HG02970 (cell line): ENCODE measurements around the gene TTC34.

Source experiments
- ATAC-seq: cut with Tn5 transposase; IDR thresholded peaks from one replicate; pipeline ENCODE4 v1.9.1; 2021; ENCODE audit warnings: mild to moderate bottlenecking, moderate library complexity, moderate number of reproducible peaks; ENCODE audit not compliant: unreplicated experiment, low FRiP score

Gene TTC34

DNA sequence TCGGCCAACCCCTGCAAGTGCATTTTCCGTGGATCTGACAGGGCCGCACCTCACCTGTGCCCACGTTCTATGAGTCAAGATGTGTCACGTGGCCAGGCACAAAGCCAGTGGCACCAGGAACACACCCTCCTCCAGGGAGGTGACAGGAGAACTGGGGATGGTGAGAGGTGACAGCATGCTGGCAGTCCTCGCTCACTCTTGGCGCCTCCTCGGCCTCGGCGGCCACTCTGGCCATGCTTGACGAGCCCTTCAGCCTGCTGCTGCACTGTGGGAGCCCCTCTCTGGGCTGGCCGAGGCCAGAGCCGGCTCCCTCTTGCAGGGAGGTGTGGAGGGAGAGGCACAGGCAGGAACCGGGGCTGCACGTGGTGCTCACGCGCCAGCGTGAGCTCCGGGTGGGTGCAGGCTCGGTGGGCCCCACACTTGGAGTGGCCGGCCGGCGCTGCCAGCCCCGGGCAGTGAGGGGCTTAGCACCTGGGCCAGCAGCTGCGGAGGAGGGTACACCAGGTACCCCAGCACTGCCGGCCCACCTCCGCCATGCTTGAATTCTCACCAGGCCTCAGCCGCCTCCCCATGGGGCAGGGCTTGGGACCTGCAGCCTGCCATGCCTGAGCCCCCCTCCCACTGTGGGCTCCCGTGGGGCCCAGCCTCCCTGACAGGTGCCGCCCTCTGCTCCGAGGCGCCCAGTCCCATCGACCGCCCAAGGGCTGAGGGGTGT is 11.6 kb upstream of the TTC34 start:
- ATAC-seq = no peak

DNA sequence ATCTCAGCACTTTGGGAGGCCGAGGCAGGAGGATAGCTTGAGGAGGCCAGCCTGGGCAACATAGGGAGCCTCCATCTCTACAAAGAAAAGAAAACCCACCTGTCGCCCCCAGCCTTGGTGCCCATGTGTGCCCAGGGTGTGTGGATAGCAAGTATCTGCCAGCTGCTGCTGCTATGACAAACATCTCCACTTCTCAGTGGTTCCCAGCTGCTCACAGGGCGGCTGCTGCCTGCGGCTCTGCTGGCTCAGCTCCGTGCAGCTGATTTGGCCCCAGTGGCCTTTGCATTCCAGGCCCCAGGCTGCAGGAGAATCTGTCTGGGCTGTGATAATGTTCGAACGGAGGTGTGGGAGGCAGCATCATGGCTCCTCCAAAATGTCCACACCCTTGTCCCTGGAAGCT is 10.6 kb upstream of the TTC34 start:
- no peak for ATAC-seq

DNA sequence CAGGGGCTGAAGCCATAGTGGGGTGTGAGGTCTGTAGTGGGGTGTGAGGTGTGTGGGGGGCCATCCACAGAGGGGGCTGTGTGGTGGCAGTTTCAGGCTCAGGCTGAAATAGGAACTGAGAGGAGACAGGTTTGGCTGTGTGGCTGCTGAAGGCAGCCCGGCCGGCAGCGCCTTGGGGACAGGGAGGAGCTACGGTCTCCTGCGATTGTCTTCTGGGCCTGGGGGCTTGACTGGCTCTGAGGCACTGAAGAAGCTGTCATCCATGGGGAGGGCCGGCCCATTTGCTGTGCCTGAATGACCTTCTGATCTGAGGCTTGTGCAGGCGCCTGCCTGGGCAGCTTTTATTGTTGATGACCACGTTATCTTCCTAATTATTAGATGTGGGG is 10.0 kb upstream of the TTC34 start:
- ATAC-seq = no peak

DNA sequence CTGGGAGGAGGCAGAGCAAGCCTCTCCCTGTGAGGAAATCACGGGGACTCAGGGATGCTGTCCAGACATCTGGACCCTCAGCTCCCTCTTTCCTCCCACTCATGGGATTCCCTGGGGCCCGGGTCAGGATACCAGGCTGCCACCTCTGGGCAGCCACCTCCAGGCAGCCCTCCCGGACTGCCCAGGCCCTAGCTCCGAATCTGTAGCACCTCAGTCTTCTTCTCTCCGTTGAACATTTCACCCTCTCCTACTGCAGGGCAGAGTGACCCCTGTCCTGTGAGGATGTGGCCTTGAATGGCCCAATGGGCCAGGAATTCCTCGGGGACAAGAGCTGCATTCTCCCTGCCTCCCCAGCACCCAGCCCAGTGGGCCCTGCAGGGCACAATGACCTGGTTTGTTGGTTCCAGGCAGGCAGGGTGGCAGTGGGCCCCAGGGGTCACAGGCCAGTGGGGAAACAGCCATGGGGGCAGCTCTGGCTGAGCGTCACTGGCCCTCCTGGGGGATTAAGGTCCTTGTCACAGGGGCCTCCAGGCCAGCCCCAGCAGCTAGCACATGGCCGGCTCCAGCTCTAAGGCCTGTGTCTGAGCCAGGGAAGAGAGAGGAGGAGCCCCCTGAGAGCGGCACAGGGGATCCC is 9.5 kb upstream of the TTC34 start:
- ATAC-seq = no peak

DNA sequence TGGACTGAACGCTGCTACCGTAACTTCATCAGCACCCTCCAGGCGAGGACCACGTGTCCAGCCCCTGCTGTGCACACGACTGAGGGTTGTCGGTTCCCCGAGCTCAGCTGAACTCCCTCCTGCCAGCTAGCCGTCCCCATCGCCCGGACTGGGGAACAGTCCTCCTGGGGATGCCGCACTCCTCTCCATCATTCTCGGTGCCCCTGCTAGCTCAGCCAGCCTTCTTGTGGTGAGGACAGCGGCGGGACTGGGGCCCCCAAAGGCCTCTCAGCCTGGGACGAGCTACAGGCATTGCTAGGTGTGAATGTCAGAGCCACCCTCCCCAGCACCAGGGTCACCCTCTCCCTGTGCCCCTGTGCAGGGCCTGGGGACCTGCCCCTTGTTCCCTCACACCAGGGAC is 8.8 kb upstream of the TTC34 start:
- ATAC-seq = no peak

DNA sequence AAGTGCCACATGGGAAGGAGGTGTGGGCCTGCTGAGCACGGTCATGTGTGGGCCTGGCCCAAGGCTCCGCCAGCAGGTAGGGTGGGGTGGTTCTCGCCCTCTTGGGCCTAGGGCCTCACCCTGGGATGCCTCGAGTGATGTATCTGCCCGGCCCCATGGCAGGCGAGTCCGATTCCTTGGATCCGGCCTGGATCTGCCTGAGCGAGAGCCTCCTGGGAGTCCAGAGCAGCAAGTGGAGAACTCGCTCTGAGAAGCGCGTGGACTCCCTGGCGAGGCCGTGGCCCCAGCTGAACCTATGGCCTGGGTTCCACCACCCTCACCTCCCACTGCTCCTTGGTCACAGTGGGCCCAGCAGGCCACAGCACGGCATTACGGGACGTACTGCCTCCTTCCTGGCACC is 8.2 kb upstream of the TTC34 start:
- no peak for ATAC-seq

DNA sequence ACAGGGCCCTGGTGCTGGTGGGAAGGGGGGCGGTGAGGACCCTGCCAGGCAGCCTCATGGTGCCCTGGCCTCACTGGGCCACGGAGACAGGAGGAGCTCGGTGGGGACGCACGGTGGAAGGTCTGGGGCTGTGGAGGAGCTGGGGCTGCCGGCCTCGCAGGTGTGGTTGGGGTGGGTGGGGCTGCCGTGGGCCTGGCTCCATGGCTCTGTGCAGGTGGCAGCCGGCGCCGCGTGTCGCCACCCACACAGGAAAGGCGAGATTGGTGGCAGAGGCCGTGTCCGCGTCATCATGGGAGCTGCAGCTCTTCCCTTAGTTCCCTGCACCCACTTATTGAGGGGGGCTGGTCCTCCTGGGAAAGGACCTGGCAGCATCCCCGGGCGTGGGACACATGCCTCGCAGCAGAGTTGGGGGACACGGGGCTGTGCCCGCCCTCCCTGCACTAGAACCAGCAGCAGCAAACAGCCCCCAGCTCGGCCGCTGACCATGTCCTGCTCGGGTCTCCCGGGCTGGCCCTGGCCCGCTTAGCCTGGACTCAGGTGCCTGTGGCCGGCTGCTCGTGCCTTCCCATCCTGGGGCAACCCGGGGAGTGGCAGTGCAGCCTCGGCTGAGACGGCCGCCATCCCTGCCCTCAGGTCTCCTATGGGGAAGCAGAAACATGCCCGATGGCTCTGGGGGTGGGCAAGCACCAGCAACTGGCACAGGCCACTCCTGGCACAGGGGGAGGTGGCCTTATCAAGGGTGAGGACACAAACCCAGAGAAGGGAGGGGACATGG is 7.5 kb upstream of the TTC34 start:
- no peak for ATAC-seq

DNA sequence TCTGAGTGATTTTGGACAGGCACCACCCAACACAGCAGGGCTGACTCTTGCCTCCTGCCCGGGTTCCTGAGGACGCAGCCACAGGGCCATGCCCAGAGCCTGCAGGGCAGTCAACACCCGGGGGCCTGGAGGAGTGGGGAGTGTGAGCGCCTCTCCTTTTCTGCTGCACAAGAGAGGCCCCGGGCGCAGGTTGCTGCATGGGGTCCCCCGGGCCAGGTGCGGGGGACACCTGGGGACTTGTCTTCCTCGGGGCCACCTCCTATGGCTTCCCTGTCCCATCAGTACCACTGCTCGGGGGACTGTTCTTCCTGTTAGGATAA is 6.9 kb upstream of the TTC34 start:
- no peak for ATAC-seq

DNA sequence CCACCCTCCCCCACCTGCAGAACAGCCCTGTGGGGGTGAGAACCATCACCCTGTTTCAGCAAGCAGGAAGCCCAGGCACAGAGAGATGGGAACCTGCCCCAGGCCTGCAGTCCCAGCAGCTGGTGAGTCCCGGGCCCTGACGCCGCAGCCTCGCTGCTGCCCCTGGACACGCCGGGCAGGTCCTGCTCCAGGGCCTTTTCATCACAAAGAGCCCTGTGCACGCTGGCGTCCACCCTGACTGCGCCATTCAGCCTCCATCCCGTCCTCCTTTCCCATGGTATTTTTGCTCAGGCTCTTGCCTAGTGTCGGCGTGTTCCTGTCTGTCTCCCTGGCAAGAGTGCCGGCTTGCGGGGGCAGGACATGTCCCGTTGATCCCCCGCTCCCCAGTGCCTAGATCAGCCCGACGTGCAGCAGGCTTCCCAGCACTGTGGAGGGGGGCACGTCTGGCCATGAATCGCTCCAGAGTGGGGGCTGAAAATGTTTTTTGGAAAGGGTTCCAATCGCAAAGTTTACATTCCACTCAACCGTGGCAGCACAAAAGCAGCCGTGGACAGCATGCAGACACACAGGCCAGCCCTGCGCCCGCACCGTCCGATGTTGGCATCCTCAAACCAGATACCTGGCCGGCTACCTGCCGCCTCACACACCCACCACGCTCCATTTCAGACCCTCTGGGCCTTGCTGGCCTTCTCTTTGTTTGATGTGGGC is 6.3 kb upstream of the TTC34 start:
- no peak for ATAC-seq

DNA sequence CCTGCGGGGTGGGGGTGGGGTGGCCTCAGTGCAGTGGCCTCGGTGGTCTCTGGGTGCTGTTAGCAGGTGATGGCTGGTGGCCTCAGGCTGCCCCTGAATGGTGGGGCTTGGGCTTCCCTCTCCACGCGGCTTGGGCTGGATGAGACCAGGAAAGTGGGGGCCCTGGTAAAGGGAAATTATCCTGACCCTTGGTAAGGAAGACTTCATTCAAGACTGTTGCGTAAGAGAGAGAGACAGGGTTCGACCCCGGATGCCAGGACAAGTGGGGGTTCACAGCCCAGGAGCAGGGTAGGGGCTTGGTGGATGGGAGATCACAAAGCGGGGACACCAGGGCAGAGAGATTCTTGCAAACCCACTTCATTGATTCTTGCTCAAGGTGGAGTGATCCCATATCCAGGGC is 5.5 kb upstream of the TTC34 start:
- no peak for ATAC-seq

DNA sequence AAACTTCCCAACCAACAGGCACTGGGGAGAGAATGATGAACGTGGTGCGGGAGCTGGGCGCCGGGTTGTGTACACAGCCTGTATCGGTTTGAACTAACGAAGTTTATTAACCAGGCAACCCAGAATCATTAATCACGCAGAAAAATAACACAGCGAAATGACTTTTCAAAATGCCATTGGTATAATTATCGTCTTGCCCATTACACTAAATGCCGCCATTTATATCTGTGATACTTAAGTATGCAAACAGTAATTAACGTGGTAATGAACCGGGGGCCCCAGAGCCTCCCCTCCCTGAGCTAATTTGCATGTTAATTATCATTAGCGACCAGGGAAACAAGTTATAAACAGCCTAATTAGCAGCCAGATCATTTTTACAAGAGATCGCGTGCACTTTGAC is 5.1 kb upstream of the TTC34 start:
- ATAC-seq = no peak

DNA sequence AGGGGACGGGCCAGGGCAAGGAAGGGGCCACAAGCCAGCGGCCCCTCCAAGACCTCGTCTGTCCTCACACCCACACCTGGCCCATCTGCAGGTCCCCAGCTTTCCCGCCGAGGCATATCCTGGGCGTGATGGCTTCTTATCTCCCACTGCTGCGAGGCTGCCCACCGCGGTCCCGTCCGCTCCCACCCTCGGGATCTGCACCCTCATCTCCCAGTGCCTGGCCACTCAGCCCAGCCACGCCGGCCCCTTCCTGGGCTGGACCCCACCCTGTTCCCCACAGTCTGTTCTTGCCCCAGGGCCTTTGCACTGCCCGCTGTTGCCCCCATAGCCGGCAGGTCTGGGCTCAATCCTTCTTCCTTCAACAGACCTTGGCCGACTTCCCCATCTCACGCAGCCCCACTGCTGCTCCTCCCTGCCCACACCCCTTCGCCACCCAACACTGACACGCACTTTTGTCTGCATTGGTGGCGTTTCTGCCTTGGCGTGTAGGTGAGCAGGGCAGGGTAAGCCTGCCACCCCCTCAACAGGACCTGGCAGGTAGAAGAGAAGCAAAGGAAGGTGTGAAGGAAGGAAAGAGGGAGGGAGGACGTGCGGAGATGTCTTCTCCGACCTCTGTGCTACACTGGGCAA is 4.4 kb upstream of the TTC34 start:
- no peak for ATAC-seq

DNA sequence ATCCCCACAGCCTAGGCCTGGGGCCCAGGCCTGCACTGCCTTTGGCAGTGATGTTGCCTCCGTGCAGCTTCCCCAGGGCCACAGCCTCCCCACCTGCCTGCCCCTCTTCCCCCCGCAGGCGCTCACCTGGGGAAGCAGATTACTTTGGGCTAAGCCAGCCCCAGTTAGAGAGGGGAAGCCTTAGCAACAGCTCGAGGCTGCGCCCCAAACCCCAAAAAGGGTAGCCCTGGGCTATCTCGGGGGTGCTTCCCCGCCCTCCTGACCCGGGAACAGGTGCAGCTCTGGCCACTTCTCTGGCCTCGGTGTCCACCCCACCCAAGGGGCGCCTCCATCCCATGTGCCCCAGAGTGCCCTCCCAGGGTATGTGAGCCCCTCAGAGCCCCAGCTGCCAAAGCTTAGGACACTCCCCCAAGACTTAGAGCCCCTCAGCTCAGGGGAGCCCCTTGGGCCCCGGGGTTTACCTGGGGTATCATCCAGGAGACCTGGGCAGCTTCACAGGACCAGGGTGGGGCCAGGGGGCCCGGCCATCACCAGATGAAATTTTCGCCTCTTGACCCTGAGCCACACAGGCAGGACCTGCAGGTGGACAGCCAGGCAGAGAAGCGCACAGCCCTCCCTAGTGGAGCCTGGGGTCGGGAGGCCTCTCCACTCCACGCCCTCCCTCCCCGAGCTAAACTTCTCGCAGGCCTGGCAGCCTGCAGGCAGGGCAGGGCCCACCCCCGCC is 3.3 kb upstream of the TTC34 start:
- no peak for ATAC-seq

DNA sequence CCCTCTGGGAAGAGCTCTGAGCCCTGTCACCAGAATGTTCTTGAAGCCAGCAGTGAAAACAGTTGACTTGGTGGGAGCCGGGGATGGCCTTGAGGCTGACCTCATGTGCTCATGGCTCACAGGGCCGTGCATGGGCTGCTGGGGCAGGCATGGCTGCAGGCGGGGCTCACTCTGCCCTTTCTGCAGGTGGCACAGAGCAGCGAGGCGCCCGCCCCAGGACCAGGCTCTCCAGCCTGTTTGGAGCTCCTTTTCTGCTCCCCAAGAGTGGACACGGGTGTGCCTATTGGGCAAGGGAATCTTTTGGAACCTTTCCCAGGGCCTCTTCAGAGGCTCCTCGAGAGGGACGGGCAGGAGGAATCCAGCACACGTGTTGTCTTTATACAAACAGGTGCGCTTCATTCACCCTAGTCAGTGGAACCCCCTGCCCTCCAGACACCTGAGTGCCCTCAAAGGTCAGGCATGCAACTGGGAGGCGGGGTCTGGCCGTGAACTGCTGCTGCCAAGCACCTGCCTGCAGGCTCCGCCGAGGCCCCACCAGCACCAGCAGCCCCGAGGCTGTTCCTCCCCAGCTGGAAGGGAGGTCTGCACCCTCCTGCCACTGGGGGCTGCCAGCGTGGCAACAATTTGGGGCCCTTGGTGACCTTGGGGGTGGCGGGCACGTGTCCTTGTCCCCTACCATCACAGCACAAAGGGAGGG is 2.6 kb upstream of the TTC34 start:
- no peak for ATAC-seq

DNA sequence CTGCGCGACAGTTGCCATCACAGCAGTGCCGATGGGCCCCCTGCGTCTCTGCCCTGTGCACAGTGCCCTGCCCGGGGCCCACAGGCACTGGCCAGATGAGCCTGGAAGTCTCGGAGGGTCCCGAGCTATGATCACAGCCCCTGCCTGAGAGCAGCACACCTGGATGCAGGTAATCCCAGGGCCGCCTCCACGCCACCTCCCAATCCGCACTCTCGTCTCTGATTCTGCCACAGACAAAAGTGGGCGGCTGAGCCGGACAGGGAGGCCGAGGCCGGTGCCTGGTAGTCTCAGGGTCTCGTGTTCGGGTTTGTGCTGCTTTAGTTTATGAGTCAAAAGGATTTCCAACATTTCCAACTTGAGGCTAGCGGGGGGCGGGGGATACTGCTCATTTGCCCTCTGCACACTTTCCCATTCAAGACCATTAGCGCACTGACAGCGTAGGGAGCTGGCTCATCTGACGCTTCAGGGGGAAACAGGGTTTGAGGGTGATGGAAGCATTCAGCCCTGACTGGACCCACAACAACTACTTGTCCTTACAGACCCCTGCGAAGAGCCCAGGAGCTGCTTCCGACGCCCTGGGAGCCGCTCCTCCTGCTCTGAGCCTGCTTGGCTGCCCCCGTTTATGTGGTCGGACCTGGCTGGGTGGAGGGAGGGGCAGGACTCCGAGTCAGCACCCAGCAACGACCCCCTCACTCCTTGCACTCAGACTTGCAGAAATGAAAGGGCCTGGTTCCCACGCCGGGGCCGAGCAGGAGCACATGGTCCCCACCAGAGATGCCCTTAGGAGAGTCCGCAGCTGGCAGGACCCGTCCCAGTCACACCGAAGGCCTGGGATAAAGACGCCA is 1.8 kb upstream of the TTC34 start:
- no peak for ATAC-seq

DNA sequence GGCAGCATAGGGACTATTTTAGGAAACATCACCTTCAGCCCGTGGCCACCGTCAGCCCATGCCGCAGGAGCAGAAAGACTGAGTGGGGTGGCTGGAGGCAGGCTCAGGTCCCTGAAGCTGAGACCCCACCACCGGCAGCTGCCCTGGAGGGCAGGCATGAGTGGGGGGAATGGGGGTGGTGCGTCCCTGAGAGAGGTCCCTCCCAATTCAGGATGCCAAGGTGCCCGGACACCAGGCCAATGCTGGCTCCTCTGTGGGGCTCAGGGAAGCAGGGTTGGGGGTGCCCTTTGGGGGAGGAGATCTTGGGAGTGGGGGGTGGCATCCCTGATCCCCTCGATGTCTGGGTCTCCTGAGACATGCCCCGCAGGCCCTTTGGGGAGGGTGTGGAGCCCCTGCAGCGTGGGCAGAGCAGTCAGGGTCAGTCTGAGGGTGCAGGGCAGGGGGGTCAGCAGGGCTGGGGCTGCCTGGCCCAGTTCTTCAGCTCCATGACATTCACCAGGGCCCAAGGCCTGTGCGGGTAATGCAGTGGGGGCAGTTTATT is 998 bp upstream of the TTC34 start:
- no peak for ATAC-seq

DNA sequence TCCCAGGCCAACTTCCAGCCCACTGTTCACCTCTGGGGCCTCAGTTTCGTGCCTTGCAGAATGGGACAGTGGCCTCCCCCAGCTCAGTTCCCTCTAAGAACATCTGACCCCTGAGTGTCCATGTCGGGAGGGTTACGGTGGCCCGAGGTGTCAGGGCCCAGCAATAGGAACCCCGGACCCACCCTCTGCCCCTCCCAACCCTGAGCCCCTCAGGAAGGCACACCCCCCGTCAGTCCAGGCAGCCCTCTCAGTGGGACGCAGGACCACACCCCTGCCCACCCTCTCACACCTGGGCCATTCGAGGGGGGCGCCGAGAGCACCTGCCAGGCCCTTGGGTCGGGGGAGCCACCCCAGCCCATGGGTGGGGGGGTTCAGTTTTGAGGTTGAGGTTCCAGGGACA is 447 bp downstream of the TTC34 start:
- no peak for ATAC-seq

DNA sequence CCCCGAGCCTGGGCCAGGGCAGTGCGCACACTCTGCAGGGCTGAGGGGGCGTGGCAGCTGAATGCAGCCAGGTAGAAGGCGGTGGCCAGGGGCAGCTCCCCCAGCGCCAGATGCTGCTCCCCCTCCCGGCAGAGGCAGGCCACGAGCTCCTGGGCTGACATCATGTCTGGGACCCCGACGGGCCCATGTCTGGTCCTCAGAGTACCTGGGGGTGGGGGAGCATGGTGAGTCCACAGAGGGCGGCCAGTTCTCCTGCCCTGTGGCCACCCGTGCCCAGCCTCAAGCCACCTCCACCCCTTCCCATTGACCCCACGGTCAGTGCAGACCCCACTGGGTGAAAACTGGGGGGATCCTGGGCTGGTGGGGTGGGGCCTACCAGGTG is 838 bp downstream of the TTC34 start:
- no peak for ATAC-seq
